CD8-positive, alpha-beta memory T cell (primary cell): ENCODE measurements around the gene SFMBT2. TPM values are rescaled to one million over a fixed set of nuclear protein-coding genes. Genes with fewer than 3 reads are reported as not detected.

Experiments
- CTCF ChIA-PET: fragments of 350-600 bp; sonication (Branson Sonifier 250); formaldehyde crosslinking; loops from one replicate; lab custom pipeline; 2021; ENCODE audit warnings: antibody characterized with exemption; lab: Charles Lee
- POLR2A ChIA-PET: fragments of 350-600 bp; sonication (Branson Sonifier 250); formaldehyde crosslinking; loops from one replicate; lab custom pipeline; 2021; ENCODE audit warnings: antibody characterized with exemption; lab: Charles Lee
- DNase-seq, 5 donors: peaks; one replicate each; pipeline versions ENCODE4 v3.0.0 to v3.0.0-alpha.2; 2020 to 2022; ENCODE audit warnings: mixed read lengths in 1 of 5
- H3K27ac ChIP-seq: one replicate; pipeline ENCODE4 v1.7.0; 2013; ENCODE audit warnings: low read depth, mild to moderate bottlenecking, low read length, moderate library complexity
- H3K27me3 ChIP-seq: 2 replicates; pipeline ENCODE4 v1.7.0; 2013; ENCODE audit warnings: low read length, mild to moderate bottlenecking; ENCODE audit not compliant: insufficient read depth, poor library complexity, severe bottlenecking
- H3K36me3 ChIP-seq: 2 replicates; pipeline ENCODE4 v1.7.0; 2013; ENCODE audit warnings: mild to moderate bottlenecking, low read length, moderate library complexity; ENCODE audit not compliant: insufficient read depth
- H3K4me1 ChIP-seq: 2 replicates; pipeline ENCODE4 v1.7.0; 2013; ENCODE audit warnings: mild to moderate bottlenecking, low read length, moderate library complexity; ENCODE audit not compliant: insufficient read depth
- H3K4me3 ChIP-seq: 2 replicates; pipeline ENCODE4 v1.7.0; 2013; ENCODE audit warnings: mild to moderate bottlenecking, low read length
- H3K9me3 ChIP-seq: 2 replicates; pipeline ENCODE4 v1.7.0; 2013; ENCODE audit warnings: mild to moderate bottlenecking, low read length
- H3K27ac Mint-ChIP-seq, 8 donors: one replicate each; pipeline ENCODE4 v1.8.0; 2020 to 2021; ENCODE audit warnings: mixed read lengths in 8 of 8, mild to moderate bottlenecking in 6 of 8, inconsistent platforms in 3 of 8, moderate library complexity in 3 of 8
- H3K27me3 Mint-ChIP-seq, 2 donors: one replicate each; pipeline ENCODE4 v1.8.0; 2020 to 2021; ENCODE audit warnings: mixed read lengths in 2 of 2, mild to moderate bottlenecking in 1 of 2, moderate library complexity in 1 of 2
- H3K36me3 Mint-ChIP-seq, 3 donors: one replicate each; pipeline ENCODE4 v1.8.0; 2020 to 2021; ENCODE audit warnings: mixed read lengths in 3 of 3, inconsistent platforms in 1 of 3, mild to moderate bottlenecking in 1 of 3
- H3K4me1 Mint-ChIP-seq, 3 donors: one replicate each; pipeline ENCODE4 v1.8.0; 2020 to 2021; ENCODE audit warnings: mixed read lengths in 3 of 3, inconsistent platforms in 1 of 3, mild to moderate bottlenecking in 1 of 3
- H3K4me3 Mint-ChIP-seq, 7 donors: one replicate each; pipeline ENCODE4 v1.8.0; 2020 to 2021; ENCODE audit warnings: mixed read lengths in 7 of 7, mild to moderate bottlenecking in 6 of 7, moderate library complexity in 4 of 7, inconsistent platforms in 2 of 7
- H3K9me3 Mint-ChIP-seq, 5 donors: one replicate each; pipeline ENCODE4 v1.8.0; 2020 to 2022; ENCODE audit warnings: mixed read lengths in 5 of 5, mild to moderate bottlenecking in 3 of 5, moderate library complexity in 2 of 5, inconsistent platforms in 1 of 5
- polyA plus RNA-seq: library from polyadenylated mRNA; unstranded; fragments of 300-500 nt; fragmentation: Illumina TruSeq; gene quantifications from one replicate; pipeline ENCODE4 v1.2.3, GENCODE V29; 2021
- total RNA-seq, 2 experiments: library from RNA; stranded (reverse); gene quantifications; one replicate each; pipeline ENCODE4 v1.2.3, GENCODE V29; 2021

The SFMBT2 gene
- total and polyA plus RNA-seq, 3 experiments from 2014 or later: 4.9 to 18.3 (median 17.4) TPM

GRCh38 chr10:7412237-7412927, 1.5 kb upstream of the SFMBT2 start:
- H3K27me3 Mint-ChIP-seq: peaks cover 0 to 8% of the 10 kb centered on the region in 2 donors

DNA sequence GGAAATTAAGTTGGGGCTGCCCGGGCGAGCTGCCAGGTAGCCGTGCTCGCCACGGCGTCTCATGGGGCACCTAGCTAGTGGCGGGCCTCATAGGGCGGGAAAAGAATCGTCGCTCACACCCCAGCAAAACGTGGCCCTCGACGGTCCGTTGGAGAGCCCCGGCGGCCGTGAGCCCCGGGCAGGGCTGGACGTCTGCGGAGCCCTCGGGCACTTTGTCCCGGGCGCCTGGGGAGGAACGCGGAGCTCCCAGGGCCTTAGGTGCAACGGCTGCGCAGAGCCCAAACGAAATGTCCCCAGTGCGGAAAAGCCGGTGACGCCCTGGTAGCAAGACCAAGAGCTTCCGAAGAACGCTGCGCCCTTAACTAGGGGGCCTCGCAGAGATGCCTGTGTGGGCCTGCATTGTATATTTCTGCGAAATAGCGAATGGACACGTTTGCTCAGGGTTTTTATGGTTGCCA, 866 bp upstream of the SFMBT2 start:
- CTCF ChIA-PET: interaction anchor here (0.7 to 2.7 kb wide), 17 partner anchors 9 to 493 kb away, joined by 3 to 14 read pairs (median 4); no protein-coding TSS in a partner anchor
- POLR2A ChIA-PET: interaction anchor here (0.6 to 4.3 kb wide), 8 partner anchors 12 to 688 kb away, joined by 4 to 18 read pairs (median 7); no protein-coding TSS in a partner anchor
- Mint-ChIP-seq H3K36me3 (peaks cover 0 to 19% (median 0%) of the 10 kb centered on the region in 3 donors), H3K27me3 (peaks cover 0 to 8% of the 10 kb centered on the region in 2 donors), H3K27ac (peak overlapping the region in 4 of 8 donors; percentile 59 to 95 (median 86)), H3K4me1 (peaks cover 27 to 40% (median 29%) of the 10 kb centered on the region in 3 donors), H3K9me3 (peaks cover 0 to 5% (median 0%) of the 10 kb centered on the region in 5 donors), H3K4me3 (peak overlapping the region; percentile 96 to 99 (median 98))
- Histone ChIP-seq H3K36me3 (no peaks in the 10 kb centered on the region), H3K27me3 (no peaks in the 10 kb centered on the region), H3K9me3 (no peaks in the 10 kb centered on the region), H3K4me3 (peak overlapping the region; percentile 96), H3K27ac (no peak overlapping the region), H3K4me1 (peaks cover 28% of the 10 kb centered on the region)
- DNase-seq: peak in 3 of 5 donors; percentile 22 to 59 (median 38)

More at GRCh38 chr10:7412237-7412927, 1.5 kb upstream of the SFMBT2 start:
- POLR2A ChIA-PET: interaction anchor here (0.6 to 4.3 kb wide), 7 partner anchors 11 to 689 kb away, joined by 4 to 18 read pairs (median 9); no protein-coding TSS in a partner anchor
- Mint-ChIP-seq H3K4me1 (peaks cover 29 to 37% (median 31%) of the 10 kb centered on the region in 3 donors), H3K4me3 (peak overlapping the region; percentile 76 to 99 (median 98)), H3K36me3 (peaks cover 0 to 19% (median 0%) of the 10 kb centered on the region in 3 donors), H3K27ac (peak overlapping the region in 1 of 8 donors; percentile 95), H3K9me3 (peaks cover 0 to 5% (median 0%) of the 10 kb centered on the region in 5 donors)
- DNase-seq: peak in 2 of 5 donors; percentile 6 to 14
- CTCF ChIA-PET: interaction anchor here (0.8 to 2.7 kb wide), 9 partner anchors 13 to 494 kb away, joined by 3 to 14 read pairs (median 7); no protein-coding TSS in a partner anchor
- Histone ChIP-seq H3K4me3 (peak overlapping the region; percentile 96), H3K36me3 (no peaks in the 10 kb centered on the region), H3K27ac (no peak overlapping the region), H3K9me3 (no peaks in the 10 kb centered on the region), H3K27me3 (no peaks in the 10 kb centered on the region), H3K4me1 (peaks cover 25% of the 10 kb centered on the region)

DNA sequence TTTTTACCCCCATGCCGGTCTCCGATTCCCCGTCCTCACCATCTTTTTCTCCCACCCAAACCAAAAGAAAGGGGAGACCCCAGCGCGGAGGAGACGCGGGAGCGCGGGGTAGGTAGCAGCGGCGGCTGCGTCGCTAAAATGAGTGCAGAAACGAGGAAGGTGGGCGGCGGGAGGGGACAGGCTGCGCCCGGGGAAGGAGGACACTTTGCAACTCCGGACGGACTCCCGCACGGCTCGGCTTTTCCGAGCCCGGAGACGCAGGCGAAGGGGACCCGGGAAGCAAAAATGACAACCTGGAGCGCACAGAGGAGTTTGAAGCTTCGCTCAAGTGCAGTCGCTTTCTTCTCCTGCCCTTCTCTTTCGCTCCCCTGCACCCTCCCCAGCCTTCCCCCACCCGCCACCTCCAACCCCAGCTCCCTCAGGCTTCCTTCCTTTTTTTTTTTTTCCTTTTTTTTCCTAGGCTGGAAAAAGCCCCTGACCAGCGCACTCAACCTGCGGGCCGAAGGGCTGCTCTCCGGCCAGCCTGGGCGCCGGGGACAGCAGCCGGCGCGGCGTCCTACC, 453 bp downstream of the SFMBT2 start:
- ChIA-PET CTCF (interaction anchor here (0.6 to 3.1 kb wide), 16 partner anchors 14 to 919 kb away, joined by 3 to 14 read pairs (median 4); no protein-coding TSS in a partner anchor), POLR2A (interaction anchor here (0.6 to 4.3 kb wide), 15 partner anchors 20 to 1355 kb away, joined by 3 to 18 read pairs (median 5); no protein-coding TSS in a partner anchor)
- Mint-ChIP-seq H3K27ac (peak overlapping the region; percentile 62 to 97 (median 88)), H3K4me3 (peak overlapping the region; percentile 96 to 99 (median 98)), H3K27me3 (peaks cover 0 to 8% of the 10 kb centered on the region in 2 donors), H3K36me3 (peaks cover 0 to 19% (median 0%) of the 10 kb centered on the region in 3 donors), H3K4me1 (peaks cover 39 to 52% (median 39%) of the 10 kb centered on the region in 3 donors), H3K9me3 (peaks cover 0 to 5% (median 0%) of the 10 kb centered on the region in 5 donors)
- Histone ChIP-seq H3K36me3 (no peaks in the 10 kb centered on the region), H3K9me3 (no peaks in the 10 kb centered on the region), H3K27me3 (no peaks in the 10 kb centered on the region), H3K27ac (peak overlapping the region; percentile 84), H3K4me3 (peak overlapping the region; percentile 96), H3K4me1 (peaks cover 38% of the 10 kb centered on the region)
- peak in 3 of 5 donors; percentile 5 to 53 (median 48) for DNase-seq

DNA sequence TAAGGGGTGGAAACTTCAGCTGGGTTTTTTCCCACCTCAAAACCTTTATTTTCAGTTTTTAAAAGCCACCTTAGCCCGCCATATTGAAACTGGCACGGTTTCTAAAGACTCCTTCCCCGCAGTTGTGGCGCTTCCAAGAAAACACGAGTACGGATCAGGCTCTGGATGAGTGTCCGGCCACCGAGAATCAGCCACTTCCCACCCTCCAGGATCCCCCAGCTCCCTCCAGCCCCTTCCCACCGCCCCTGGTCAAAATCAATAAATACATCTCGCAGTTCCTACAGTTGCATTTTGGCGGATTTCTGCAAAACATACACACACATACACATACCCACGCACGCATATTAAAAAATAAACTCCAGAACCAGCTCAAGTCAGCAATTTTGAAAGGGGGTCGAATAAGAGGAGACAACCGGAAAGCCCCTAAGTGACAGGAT, 1.1 kb downstream of the SFMBT2 start:
- ChIA-PET POLR2A (interaction anchor here (1.0 to 4.3 kb wide), 5 partner anchors 75 to 482 kb away, joined by 3 to 18 read pairs (median 9); no protein-coding TSS in a partner anchor), CTCF (interaction anchor here (1.0 to 3.1 kb wide), 7 partner anchors 59 to 491 kb away, joined by 3 to 14 read pairs (median 4); no protein-coding TSS in a partner anchor)
- peak overlapping the region; percentile 62 to 98 (median 92) for H3K27ac Mint-ChIP-seq
- peaks cover 0 to 8% of the 10 kb centered on the region in 2 donors for H3K27me3 Mint-ChIP-seq
- Histone ChIP-seq H3K4me1 (peaks cover 42% of the 10 kb centered on the region), H3K9me3 (no peaks in the 10 kb centered on the region), H3K27me3 (no peaks in the 10 kb centered on the region), H3K4me3 (peak overlapping the region; percentile 96), H3K27ac (peak overlapping the region; percentile 84), H3K36me3 (no peaks in the 10 kb centered on the region)
- DNase-seq: peak in 1 of 5 donors; percentile 11
- H3K9me3 Mint-ChIP-seq: peaks cover 0 to 5% (median 0%) of the 10 kb centered on the region in 5 donors
- H3K36me3 Mint-ChIP-seq: peaks cover 0 to 24% (median 0%) of the 10 kb centered on the region in 3 donors
- peak overlapping the region; percentile 96 to 99 (median 98) for H3K4me3 Mint-ChIP-seq
- H3K4me1 Mint-ChIP-seq: peaks cover 44 to 59% (median 46%) of the 10 kb centered on the region in 3 donors

DNA sequence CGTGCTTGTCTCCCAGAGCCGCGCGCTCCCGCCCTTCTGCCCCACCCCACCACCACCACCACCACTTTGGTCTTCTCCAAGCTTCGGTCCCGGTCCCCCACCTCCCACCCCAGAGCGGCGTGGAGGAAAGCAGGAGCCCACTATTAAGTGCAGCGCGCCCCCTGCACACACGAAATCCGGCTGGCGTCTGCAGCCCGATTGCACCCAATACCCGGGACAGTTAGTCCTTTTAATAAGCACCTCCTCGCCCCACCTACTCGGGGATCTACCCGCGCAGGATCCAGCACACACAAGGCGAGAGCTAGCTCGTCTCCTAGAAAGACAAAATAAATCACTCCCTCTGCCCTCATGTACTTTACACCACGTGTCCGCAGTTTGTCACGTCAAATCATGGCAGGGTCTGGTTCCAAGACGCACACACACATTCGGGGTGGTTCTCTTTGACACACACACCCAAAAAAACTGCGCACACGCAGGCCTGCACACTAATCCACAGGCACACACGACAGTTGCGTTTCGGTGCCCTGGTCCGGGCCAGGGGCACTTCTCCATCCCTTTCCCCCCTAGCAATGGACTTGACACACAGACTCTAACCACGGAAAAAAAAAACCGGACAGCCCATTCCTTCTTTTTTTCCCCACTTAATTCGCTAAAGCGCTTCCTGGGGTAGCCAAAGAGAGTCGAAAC, 1.6 kb downstream of the SFMBT2 start:
- Histone ChIP-seq H3K4me3 (peak overlapping the region; percentile 96), H3K36me3 (no peaks in the 10 kb centered on the region), H3K27ac (peak overlapping the region; percentile 84), H3K9me3 (no peaks in the 10 kb centered on the region), H3K4me1 (peaks cover 42% of the 10 kb centered on the region), H3K27me3 (no peaks in the 10 kb centered on the region)
- peaks cover 0 to 8% of the 10 kb centered on the region in 2 donors for H3K27me3 Mint-ChIP-seq
- ChIA-PET CTCF (interaction anchor here (0.7 to 3.1 kb wide), 10 partner anchors 9 to 491 kb away, joined by 3 to 14 read pairs (median 4); no protein-coding TSS in a partner anchor), POLR2A (interaction anchor here (1.0 to 4.3 kb wide), 4 partner anchors 75 to 482 kb away, joined by 3 to 18 read pairs (median 10); no protein-coding TSS in a partner anchor)
- peaks cover 50 to 64% (median 51%) of the 10 kb centered on the region in 3 donors for H3K4me1 Mint-ChIP-seq
- peaks cover 0 to 28% (median 1%) of the 10 kb centered on the region in 3 donors for H3K36me3 Mint-ChIP-seq
- H3K9me3 Mint-ChIP-seq: peaks cover 0 to 5% (median 0%) of the 10 kb centered on the region in 5 donors
- DNase-seq: peak; percentile 16 to 67 (median 50)
- H3K27ac Mint-ChIP-seq: peak overlapping the region; percentile 62 to 98 (median 92)
- peak overlapping the region; percentile 96 to 99 (median 98) for H3K4me3 Mint-ChIP-seq

DNA sequence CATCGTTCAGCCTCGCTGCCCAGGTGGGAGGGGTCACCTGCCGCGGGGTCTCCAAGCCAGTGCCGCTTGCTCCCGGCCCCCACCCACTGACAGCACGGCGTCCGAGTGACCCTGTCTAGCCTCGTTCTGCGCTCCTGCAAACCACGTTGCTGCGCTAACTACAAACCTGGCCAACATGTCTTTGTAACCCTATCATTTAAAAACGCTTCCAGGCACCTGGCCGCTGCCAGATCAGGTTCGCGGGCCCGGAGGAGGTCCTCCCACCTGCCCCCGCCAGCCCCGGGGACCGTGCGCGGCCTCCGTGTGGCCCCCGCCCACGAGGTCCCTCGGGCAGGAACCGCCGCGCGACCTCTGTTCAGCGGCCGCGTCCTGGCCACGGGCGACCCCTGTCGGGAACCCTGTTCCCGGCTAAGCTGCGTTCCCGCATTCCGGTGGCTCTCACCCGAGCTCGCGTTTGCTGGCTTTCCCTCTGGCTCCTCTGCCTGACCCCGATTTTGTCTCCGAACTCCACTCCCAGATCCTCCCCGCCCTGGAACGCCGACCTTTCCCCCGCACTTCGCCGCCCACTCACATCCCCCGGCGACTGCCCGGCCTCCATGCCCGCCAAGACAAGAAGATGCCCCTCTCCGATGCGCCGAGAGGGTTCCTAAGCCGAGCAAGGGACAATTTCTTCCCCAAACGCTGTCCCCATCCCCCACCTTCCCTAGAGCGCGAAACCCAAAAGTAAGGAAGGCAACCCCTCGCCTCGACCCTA, 2.4 kb downstream of the SFMBT2 start:
- H3K9me3 ChIP-seq: no peaks in the 10 kb centered on the region
- peak overlapping the region in 7 of 8 donors; percentile 77 to 97 (median 90) for H3K27ac Mint-ChIP-seq
- peak overlapping the region; percentile 96 to 99 (median 98) for H3K4me3 Mint-ChIP-seq
- peak overlapping the region; percentile 84 for H3K27ac ChIP-seq
- no peaks in the 10 kb centered on the region for H3K27me3 ChIP-seq
- H3K4me3 ChIP-seq: peak overlapping the region; percentile 96
- ChIA-PET POLR2A (interaction anchor here (1.9 to 4.3 kb wide), 2 partner anchors 150 to 481 kb away, joined by 4 to 15 read pairs; no protein-coding TSS in a partner anchor), CTCF (interaction anchor here (0.7 to 3.1 kb wide), 12 partner anchors 8 to 490 kb away, joined by 3 to 14 read pairs (median 4); no protein-coding TSS in a partner anchor)
- peaks cover 0 to 5% (median 0%) of the 10 kb centered on the region in 5 donors for H3K9me3 Mint-ChIP-seq
- H3K27me3 Mint-ChIP-seq: peaks cover 0 to 8% of the 10 kb centered on the region in 2 donors
- H3K36me3 Mint-ChIP-seq: peaks cover 0 to 28% (median 1%) of the 10 kb centered on the region in 3 donors
- peak; percentile 27 to 60 (median 30) for DNase-seq
- H3K36me3 ChIP-seq: no peaks in the 10 kb centered on the region
- H3K4me1 ChIP-seq: peaks cover 42% of the 10 kb centered on the region
- H3K4me1 Mint-ChIP-seq: peaks cover 52 to 67% (median 58%) of the 10 kb centered on the region in 3 donors
